ENCODE data around the gene NSUN4.

NSUN4 gene

GRCh38 chr1:46368791-46369190 is 28.2 kb downstream of the NSUN4 start:
- H3K27me3 ChIP-seq (ENCODE audit: insufficient read depth, low read length, poor library complexity, severe bottlenecking): no peaks in the 10 kb centered on the region
- H3K36me3 ChIP-seq (ENCODE audit: insufficient read depth, low read length): peaks cover 15% of the 10 kb centered on the region; the same call in 1 of the 2 replicates
- H3K4me2 ChIP-seq (ENCODE audit: low read depth, low read length, poor library complexity, severe bottlenecking): no peak overlapping the region
- no peaks in the 10 kb centered on the region for H3K9me3 ChIP-seq (ENCODE audit: insufficient read depth, low read depth, low read length)
- no peak overlapping the region for H3K4me3 ChIP-seq (ENCODE audit: low read length, poor library complexity, severe bottlenecking)
- no peaks in the 10 kb centered on the region for H3K79me2 ChIP-seq (ENCODE audit: insufficient read depth, low read length)
- H3K9me2 ChIP-seq (replicated peaks; ENCODE audit: low read depth, low read length): no peaks in the 10 kb centered on the region
- no peaks in the 10 kb centered on the region for H4K20me1 ChIP-seq (ENCODE audit: insufficient read depth, low read length, poor library complexity, severe bottlenecking)
- H3K4me1 ChIP-seq (ENCODE audit: insufficient read depth, low read length, poor library complexity, severe bottlenecking): no peaks in the 10 kb centered on the region
- no peak overlapping the region for H3K9ac ChIP-seq (ENCODE audit: low read depth, low read length, poor library complexity, severe bottlenecking)
- H3F3A ChIP-seq (ENCODE audit: low read depth): no peaks in the 10 kb centered on the region
- no peak overlapping the region for H2AFZ ChIP-seq (ENCODE audit: low read length)
- TF ChIP-seq CTCF (conservative IDR thresholded peaks at IDR 0.05; ENCODE audit: low read length) (no peak), EZH2phosphoT487 (IDR thresholded peaks at IDR 0.05; ENCODE audit: borderline replicate concordance) (no peak)

- H3K4me3 ChIP-seq (ENCODE audit: low read length, poor library complexity, severe bottlenecking): no peak overlapping the region
- H3K36me3 ChIP-seq (ENCODE audit: insufficient read depth, low read length): peaks cover 13% of the 10 kb centered on the region; the same call in 1 of the 2 replicates
- no peaks in the 10 kb centered on the region for H3K9me3 ChIP-seq (ENCODE audit: insufficient read depth, low read depth, low read length)
- H3K4me1 ChIP-seq (ENCODE audit: insufficient read depth, low read length, poor library complexity, severe bottlenecking): no peaks in the 10 kb centered on the region
- H4K20me1 ChIP-seq (ENCODE audit: insufficient read depth, low read length, poor library complexity, severe bottlenecking): no peaks in the 10 kb centered on the region
- no peak overlapping the region for H3K9ac ChIP-seq (ENCODE audit: low read depth, low read length, poor library complexity, severe bottlenecking)
- H3K9me2 ChIP-seq (replicated peaks; ENCODE audit: low read depth, low read length): no peaks in the 10 kb centered on the region
- no peaks in the 10 kb centered on the region for H3K27me3 ChIP-seq (ENCODE audit: insufficient read depth, low read length, poor library complexity, severe bottlenecking)
- TF ChIP-seq CTCF (conservative IDR thresholded peaks at IDR 0.05; ENCODE audit: low read length) (no peak), EZH2phosphoT487 (IDR thresholded peaks at IDR 0.05; ENCODE audit: borderline replicate concordance) (no peak)
- no peaks in the 10 kb centered on the region for H3K79me2 ChIP-seq (ENCODE audit: insufficient read depth, low read length)
- H3F3A ChIP-seq (ENCODE audit: low read depth): no peaks in the 10 kb centered on the region
- H3K4me2 ChIP-seq (ENCODE audit: low read depth, low read length, poor library complexity, severe bottlenecking): no peak overlapping the region
- H2AFZ ChIP-seq (ENCODE audit: low read length): no peak overlapping the region
These were observed 29.1 kb downstream of the NSUN4 start for GRCh38 chr1:46369542-46370213.

GRCh38 chr1:46370214-46370633 is 29.6 kb downstream of the NSUN4 start:
- Histone ChIP-seq H2AFZ (ENCODE audit: low read length) (no peak overlapping the region), H3K79me2 (ENCODE audit: insufficient read depth, low read length) (no peaks in the 10 kb centered on the region), H3K27me3 (ENCODE audit: insufficient read depth, low read length, poor library complexity, severe bottlenecking) (no peaks in the 10 kb centered on the region), H3K4me1 (ENCODE audit: insufficient read depth, low read length, poor library complexity, severe bottlenecking) (no peaks in the 10 kb centered on the region), H3K9me2 (replicated peaks; ENCODE audit: low read depth, low read length) (no peaks in the 10 kb centered on the region), H3K9me3 (ENCODE audit: insufficient read depth, low read depth, low read length) (no peaks in the 10 kb centered on the region), H3K4me2 (ENCODE audit: low read depth, low read length, poor library complexity, severe bottlenecking) (no peak overlapping the region), H3K36me3 (ENCODE audit: insufficient read depth, low read length) (peaks cover 8% of the 10 kb centered on the region; the same call in 1 of the 2 replicates), H3K4me3 (ENCODE audit: low read length, poor library complexity, severe bottlenecking) (no peak overlapping the region), H3F3A (ENCODE audit: low read depth) (no peaks in the 10 kb centered on the region), H3K9ac (ENCODE audit: low read depth, low read length, poor library complexity, severe bottlenecking) (no peak overlapping the region), H4K20me1 (ENCODE audit: insufficient read depth, low read length, poor library complexity, severe bottlenecking) (no peaks in the 10 kb centered on the region)
- TF ChIP-seq CTCF (conservative IDR thresholded peaks at IDR 0.05; ENCODE audit: low read length) (no peak), EZH2phosphoT487 (IDR thresholded peaks at IDR 0.05; ENCODE audit: borderline replicate concordance) (no peak)

Data from Loucy (cell line).